ENCODE data around the gene DOCK8. TPM values are rescaled to one million over a fixed set of nuclear protein-coding genes. Genes with fewer than 3 reads are reported as not detected.

DOCK8 gene
- total and polyA plus RNA-seq, 2 experiments from 2014 or later = 0.94 to 1.2 TPM

- DNase-seq (ENCODE audit: low spot score) (no peak), ATAC-seq (no peak)
- H3K9me3 Mint-ChIP-seq = no peaks in the 10 kb centered on the region; the same call in 2 of the 3 replicates
- no peak overlapping the region for H3K4me3 Mint-ChIP-seq
- Histone ChIP-seq H3K4me2 (no peak overlapping the region), H4K20me1 (replicated peaks; ENCODE audit: insufficient read depth) (no peaks in the 10 kb centered on the region), H3F3A (replicated peaks; ENCODE audit: low read depth) (no peaks in the 10 kb centered on the region), H3K4me3 (no peak overlapping the region), H3K4me1 (ENCODE audit: insufficient read depth) (no peaks in the 10 kb centered on the region), H3K9me2 (ENCODE audit: insufficient read depth) (no peaks in the 10 kb centered on the region), H3K36me3 (ENCODE audit: insufficient read depth) (no peaks in the 10 kb centered on the region), H3K27ac (ENCODE audit: low read depth) (no peak overlapping the region), H2AFZ (no peak overlapping the region), H3K27me3 (ENCODE audit: insufficient read depth) (no peaks in the 10 kb centered on the region), H3K79me2 (replicated peaks; ENCODE audit: insufficient read depth) (no peaks in the 10 kb centered on the region)
- H3K27ac Mint-ChIP-seq = no peak overlapping the region
- H3K36me3 Mint-ChIP-seq (ENCODE audit: low read depth) = no peaks in the 10 kb centered on the region
- H3K4me1 Mint-ChIP-seq = no peaks in the 10 kb centered on the region
- H3K27me3 Mint-ChIP-seq (ENCODE audit: insufficient read depth, low read depth, poor library complexity) = no peaks in the 10 kb centered on the region
- TF ChIP-seq CTCF (conservative IDR thresholded peaks at IDR 0.05; ENCODE audit: low read depth in 2 of 2) (no peak), EZH2 (IDR thresholded peaks at IDR 0.05; ENCODE audit: low read depth, unreplicated experiment) (no peak), ZNF331 (CRISPR knock-in tag; IDR thresholded peaks at IDR 0.05; ENCODE audit: low read depth) (no peak)
- TF ChIP-seq, protein P1, sequence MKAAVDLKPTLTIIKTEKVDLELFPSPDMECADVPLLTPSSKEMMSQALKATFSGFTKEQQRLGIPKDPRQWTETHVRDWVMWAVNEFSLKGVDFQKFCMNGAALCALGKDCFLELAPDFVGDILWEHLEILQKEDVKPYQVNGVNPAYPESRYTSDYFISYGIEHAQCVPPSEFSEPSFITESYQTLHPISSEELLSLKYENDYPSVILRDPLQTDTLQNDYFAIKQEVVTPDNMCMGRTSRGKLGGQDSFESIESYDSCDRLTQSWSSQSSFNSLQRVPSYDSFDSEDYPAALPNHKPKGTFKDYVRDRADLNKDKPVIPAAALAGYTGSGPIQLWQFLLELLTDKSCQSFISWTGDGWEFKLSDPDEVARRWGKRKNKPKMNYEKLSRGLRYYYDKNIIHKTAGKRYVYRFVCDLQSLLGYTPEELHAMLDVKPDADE (IDR thresholded peaks at IDR 0.05) = no peak
Measured at GRCh38 chr9:419571-420171, 205.0 kb downstream of the DOCK8 start.

GRCh38 chr9:421896-422295 is 207.2 kb downstream of the DOCK8 start:
- H3K4me3 Mint-ChIP-seq = no peak overlapping the region
- no peak overlapping the region for H3K27ac ChIP-seq (ENCODE audit: low read depth)
- H3K27me3 Mint-ChIP-seq (ENCODE audit: insufficient read depth, low read depth, poor library complexity) = no peaks in the 10 kb centered on the region
- H3K4me2 ChIP-seq = no peak overlapping the region
- no peaks in the 10 kb centered on the region for H3K79me2 ChIP-seq (replicated peaks; ENCODE audit: insufficient read depth)
- H3K4me3 ChIP-seq = no peak overlapping the region
- H3K9me3 Mint-ChIP-seq = no peaks in the 10 kb centered on the region; the same call in 2 of the 3 replicates
- H3K4me1 ChIP-seq (ENCODE audit: insufficient read depth) = peaks cover 3% of the 10 kb centered on the region; the same call in 1 of the 2 replicates
- DNase-seq (ENCODE audit: low spot score) = no peak
- no peaks in the 10 kb centered on the region for H4K20me1 ChIP-seq (replicated peaks; ENCODE audit: insufficient read depth)
- H3F3A ChIP-seq (replicated peaks; ENCODE audit: low read depth) = no peaks in the 10 kb centered on the region
- H3K36me3 ChIP-seq (ENCODE audit: insufficient read depth) = no peaks in the 10 kb centered on the region
- ATAC-seq = no peak
- H2AFZ ChIP-seq = no peak overlapping the region
- TF ChIP-seq EZH2phosphoT487 (IDR thresholded peaks at IDR 0.05; ENCODE audit: unreplicated experiment) = no peak
- TF ChIP-seq, protein P2, sequence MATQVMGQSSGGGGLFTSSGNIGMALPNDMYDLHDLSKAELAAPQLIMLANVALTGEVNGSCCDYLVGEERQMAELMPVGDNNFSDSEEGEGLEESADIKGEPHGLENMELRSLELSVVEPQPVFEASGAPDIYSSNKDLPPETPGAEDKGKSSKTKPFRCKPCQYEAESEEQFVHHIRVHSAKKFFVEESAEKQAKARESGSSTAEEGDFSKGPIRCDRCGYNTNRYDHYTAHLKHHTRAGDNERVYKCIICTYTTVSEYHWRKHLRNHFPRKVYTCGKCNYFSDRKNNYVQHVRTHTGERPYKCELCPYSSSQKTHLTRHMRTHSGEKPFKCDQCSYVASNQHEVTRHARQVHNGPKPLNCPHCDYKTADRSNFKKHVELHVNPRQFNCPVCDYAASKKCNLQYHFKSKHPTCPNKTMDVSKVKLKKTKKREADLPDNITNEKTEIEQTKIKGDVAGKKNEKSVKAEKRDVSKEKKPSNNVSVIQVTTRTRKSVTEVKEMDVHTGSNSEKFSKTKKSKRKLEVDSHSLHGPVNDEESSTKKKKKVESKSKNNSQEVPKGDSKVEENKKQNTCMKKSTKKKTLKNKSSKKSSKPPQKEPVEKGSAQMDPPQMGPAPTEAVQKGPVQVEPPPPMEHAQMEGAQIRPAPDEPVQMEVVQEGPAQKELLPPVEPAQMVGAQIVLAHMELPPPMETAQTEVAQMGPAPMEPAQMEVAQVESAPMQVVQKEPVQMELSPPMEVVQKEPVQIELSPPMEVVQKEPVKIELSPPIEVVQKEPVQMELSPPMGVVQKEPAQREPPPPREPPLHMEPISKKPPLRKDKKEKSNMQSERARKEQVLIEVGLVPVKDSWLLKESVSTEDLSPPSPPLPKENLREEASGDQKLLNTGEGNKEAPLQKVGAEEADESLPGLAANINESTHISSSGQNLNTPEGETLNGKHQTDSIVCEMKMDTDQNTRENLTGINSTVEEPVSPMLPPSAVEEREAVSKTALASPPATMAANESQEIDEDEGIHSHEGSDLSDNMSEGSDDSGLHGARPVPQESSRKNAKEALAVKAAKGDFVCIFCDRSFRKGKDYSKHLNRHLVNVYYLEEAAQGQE (IDR thresholded peaks at IDR 0.05; ENCODE audit: unreplicated experiment) = no peak
- no peak for TF ChIP-seq JUNB (IDR thresholded peaks at IDR 0.05; ENCODE audit: unreplicated experiment)
- TF ChIP-seq ZNF331 (CRISPR knock-in tag; IDR thresholded peaks at IDR 0.05; ENCODE audit: low read depth) = no peak
- TF ChIP-seq EZH2 (IDR thresholded peaks at IDR 0.05; ENCODE audit: low read depth, unreplicated experiment) = no peak
- H3K4me1 Mint-ChIP-seq = peaks cover under 1% of the 10 kb centered on the region; the same call in 2 of the 3 replicates
- no peak overlapping the region for H3K27ac Mint-ChIP-seq
- H3K36me3 Mint-ChIP-seq (ENCODE audit: low read depth) = no peaks in the 10 kb centered on the region
- H3K27me3 ChIP-seq (ENCODE audit: insufficient read depth) = no peaks in the 10 kb centered on the region
- H3K9me2 ChIP-seq (ENCODE audit: insufficient read depth) = no peaks in the 10 kb centered on the region

Measured in GM23338 (cell line).